ENCODE data around the gene PSMB7.
"Not testable (repeated sequence)": the region's sequence is repeated elsewhere in the genome, so short reads cannot be mapped to it uniquely, and the experiment has no call there.

The PSMB7 gene

DNA sequence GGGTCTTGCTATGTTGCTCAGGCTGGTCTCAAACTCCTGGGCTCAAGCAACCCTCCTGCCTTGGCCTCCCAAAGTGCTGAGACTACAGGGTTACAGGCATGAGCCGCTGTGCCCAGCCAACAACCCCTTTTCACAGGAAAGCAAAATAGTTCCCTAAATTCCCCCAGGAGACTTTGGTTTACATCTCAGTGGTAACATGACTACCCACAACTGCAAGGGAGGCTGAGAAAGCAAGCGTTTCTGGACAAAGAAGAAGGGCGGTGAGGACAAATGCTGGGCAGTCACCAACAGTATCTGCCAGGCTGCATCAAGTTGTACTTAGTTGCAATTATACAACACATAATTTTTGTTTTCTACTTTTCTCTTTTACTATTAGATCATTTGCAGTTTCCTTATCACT, 27.6 kb upstream of the PSMB7 start:
- DNase-seq, result no peak

DNA sequence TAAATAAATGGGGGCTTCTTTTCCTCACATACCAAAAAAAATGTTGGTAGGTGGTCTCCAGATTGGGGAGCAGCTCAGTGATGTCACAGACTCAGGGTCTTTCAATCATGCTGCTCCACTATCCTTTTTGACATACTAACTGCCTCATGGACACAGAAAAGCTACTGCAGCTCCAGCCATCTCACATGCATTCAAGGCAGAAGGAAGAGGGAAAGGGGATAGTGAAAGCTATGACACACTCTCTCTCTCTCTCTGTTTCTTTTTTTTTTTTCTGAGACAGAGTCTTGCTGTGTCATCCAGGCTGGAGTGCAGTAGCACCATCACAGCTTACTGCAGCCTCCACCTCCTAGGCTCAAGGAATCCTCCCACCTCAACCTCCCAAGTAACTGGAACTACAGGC, 27.1 kb upstream of the PSMB7 start:
- no peak for DNase-seq

DNA sequence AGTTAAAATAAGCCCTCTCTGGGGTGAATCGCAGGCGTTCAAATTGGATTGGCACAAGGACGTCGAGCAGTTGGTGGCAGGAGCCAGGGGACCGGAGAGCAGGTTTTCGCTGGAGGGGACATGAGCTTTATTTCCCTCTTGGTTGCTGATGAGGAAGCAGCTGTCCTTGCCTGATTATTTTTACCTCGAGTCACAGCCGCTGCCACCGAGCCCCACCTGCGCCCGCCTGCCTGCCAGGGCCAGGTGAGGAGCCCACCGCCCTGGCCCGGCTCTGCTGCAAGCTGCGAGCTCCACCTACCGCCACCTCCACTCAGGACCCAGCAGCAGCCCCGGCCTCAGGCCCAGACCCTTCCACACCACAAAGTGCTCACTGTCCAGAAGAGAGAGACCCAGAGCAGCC, 26.0 kb upstream of the PSMB7 start:
- no peak for DNase-seq

DNA sequence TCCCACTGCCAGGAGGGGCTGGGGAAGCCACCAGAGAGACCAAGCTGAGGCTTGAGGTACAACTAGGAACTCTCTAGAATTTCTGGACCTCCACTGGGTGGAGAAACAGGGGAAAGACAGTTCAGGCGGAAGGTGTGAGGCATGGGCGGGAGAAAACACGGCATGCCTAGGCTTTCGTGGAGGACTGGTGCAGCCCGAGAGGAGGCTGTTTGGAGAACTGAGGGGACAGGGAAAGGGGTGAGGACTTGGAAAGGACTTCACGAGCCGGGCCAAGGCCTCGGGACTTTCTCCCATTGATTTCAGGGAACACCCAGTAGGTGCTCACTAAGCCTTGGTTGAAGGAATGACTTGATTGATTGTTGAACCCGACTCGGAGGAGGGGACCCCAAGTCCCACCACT, 25.5 kb upstream of the PSMB7 start:
- no peak for DNase-seq

DNA sequence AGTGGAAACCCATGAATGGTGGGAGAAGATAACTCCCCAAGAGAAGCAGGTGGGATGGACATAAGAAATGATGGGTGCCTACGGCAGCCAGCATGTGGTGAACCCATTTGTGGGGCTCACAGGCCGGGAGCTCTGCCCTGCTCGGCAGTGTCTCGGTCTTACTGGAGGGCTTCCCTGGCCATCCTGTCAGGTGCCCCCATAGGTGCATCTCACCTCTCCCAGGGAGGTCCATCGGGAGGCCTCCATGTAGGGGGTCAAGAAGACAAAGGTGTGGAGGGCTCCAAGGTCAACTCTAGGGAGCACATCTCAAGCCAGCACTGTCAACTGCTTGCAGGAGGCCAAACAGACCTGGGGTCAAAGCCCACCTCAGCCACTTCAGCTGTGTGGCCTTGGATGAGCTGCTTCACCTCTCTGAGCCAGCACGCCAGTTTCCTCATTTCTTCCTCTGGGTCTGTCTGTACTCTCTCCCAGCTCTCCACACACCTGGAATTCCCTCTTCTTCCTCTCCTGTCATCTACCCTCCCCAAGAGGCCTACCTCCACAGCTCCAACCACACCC, 24.5 kb upstream of the PSMB7 start:
- DNase-seq, result no peak

DNA sequence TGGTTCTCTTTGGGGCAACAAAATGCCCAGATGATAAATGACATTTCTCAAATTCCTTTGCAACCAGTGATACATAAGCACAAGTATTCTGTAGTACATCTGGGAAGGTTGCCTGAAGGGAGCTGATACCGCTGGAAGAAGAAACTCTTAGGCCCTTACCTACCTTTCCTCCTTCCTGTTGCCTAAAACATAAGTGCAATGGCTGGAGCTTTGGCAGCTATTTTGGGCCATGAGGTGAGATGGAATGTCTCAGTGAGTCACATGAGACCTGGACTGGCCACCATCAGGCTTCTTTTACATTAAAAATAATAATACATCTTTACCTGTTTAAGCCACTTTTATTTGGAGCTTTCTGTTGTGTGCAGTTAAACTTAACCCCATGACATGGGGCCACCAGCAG, 23.8 kb upstream of the PSMB7 start:
- DNase-seq, result no peak

DNA sequence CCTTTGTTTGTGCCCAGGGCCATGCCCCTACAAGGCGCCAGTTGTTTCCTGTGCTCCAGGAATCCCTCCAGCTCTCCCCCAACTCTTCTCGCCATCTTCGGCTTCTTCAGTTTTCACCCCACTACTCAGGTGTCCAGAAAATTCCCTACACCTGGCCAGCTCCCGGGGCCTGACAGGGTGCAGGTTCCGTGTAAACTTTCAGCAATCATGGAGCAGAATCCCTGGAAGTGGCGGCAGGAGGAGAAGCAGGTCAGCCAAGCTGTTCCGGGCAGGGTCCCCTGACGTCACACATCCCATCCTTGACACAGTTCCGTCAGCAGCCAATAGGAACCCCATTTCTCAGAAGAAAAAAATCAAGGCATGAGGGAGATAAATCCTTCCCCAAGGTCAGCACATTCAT, 22.8 kb upstream of the PSMB7 start:
- no peak for DNase-seq

DNA sequence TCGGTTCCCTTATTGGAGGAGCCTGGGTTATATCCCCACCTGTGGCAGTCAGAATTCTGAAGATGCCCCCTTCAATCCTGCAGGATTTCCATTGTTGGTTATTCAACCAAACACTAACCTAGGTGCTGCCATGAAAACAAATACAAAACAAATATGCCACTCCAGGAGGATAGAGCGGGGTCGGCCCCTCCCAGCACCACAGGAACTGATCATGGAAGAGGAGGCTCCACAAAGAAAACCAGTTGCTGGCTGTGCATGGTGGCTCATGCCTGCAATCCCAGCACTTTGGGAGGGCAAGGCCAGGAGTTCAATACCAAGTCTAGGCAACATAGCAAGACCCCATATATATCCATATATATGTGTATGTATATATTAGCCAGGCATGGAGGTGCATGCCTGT, 21.8 kb upstream of the PSMB7 start:
- no peak for DNase-seq

DNA sequence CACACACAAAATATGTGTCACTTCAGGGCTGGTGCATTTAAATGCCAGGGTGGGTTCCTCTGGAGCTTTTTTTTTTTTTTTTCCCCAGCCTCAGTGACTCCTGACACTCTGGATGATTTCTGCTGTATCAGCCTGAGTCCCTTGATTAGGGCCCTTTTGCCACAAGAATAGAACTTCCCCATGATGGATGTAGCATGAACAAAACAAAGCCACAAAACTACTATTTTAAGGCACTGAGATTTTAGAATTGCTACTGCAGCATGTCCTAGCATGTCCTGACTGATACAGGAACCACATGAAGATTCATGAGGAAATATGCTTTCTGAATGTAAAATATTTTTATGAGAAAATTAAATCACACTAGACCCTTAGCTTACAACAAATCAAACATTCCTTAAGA, 21.1 kb upstream of the PSMB7 start:
- DNase-seq, result no peak

DNA sequence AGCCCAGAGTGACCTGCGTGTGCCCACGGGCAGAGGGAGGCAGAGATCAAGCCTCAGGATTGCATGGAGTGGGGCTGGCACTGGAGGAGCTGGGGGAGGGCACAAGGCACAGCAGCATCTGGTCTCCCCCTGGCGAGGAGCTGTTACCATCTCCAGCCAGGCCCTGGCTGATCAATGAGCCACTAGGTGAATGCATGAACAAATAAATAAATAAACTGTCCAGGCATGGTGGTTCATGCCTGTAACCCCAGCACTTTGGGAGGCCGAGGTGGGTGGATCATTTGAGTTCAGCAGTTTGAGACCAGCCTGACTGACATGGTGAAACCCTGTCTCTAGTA, 14.3 kb upstream of the PSMB7 start:
- DNase-seq, result no peak

DNA sequence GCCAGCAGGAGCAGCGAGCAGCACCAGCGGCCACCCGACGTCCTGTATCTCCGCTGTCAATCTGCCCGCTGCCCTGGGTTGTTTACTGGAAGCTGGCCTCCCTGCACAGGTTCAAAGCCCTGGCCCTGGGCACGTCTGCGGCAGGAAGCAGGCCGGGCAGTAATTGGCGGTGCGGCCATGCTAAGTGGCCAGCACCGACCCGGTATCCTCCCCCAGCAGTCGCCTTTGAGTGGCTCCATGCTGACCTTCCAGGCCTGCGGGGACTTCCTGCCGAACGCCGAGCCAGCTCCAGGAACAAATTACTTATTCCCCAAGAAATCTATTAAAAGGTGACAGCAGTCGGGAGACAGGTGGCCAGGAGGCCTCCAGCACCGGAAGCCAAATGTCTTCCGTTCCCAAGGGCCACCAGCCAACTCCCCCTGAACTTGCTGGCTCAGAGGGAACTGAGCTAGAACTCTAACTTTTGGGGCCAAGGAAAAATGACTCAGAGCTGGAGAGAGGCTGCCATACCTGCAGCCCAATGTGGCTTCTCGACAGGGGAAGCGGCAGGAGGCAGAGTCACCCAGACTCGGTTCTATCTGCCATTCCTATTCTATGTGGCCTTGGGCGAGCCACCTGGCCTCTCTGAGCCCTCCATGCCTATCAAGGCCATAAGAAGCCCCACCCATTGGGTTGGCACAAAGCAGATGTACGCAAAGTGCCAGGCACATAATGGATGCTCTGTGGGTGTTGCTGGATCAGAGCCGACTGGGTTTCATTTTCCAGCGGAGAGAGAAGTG, 13.7 kb upstream of the PSMB7 start:
- no peak for DNase-seq

DNA sequence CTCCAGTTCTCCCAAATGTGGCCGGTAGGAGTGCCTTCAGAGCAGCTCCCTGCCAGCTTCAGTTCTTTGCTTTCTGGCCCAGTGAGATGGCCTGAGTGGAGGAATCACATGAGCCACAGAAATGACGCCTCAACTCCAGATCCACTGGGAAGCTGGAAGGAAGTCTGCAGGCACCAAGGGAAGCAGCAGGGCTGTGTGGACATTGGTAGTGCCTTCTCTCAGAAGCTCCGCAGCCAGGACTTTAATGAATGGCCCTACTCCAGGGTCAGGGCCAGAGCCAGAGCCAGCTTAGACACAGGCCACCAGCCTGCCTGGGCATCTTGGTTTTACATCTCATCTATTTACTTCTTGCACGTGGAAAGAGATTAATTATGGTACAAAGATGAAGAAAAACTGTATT, 12.0 kb upstream of the PSMB7 start:
- no peak for DNase-seq

DNA sequence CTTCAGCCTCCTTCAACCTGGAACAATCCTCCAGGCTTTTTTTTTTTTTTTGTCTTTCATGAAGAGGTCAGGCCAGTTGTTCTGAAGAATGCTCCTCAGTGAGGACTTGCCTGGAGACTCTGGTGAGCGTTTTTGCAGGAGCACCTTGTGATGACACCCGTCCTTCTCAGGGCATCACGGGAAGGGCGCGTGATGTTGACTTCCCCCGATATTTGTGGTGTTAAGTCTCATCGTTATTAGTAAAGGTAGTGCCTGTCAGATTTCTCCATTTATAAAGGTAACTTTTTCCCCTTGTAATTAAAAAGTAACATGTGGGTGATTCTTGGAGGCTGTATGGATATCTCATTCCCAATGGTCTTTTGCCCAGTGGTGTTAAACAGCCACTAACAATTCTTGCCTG, 11.1 kb upstream of the PSMB7 start:
- no peak for DNase-seq

DNA sequence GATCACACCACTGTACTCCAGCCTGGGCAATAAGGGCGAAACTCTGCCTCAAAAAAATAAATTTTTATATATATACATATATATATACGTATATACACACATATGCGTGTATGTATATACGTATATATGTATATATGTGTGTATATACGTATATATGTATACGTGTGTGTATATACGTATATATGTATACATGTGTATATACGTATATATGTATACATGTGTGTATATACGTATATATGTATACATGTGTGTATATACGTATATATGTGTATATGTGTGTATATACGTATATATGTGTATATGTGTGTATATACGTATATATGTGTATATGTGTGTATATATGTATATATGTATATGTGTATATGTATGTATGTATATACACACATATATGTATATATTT, 10.5 kb upstream of the PSMB7 start:
- DNase-seq, result not testable (repeated sequence)

DNA sequence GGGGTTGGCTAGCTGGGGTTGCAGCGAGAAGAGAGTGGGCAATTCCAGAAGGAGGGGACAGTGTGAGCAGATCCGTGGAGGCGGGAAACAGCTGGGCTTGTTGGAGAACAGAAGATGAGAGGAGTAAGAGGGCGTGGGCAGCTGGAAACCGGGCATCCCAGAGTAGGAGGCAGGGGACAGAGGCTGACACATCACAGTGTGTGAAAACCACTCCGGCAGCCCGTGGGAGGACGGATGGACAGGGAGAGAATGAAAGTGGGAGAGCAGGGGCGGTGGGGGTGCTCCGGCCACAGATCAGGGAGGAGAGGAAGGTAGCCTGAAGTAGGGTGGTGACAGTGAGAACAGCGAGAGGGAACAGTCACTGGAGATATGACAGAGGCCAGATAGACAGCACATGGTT, 8.3 kb upstream of the PSMB7 start:
- no peak for DNase-seq

DNA sequence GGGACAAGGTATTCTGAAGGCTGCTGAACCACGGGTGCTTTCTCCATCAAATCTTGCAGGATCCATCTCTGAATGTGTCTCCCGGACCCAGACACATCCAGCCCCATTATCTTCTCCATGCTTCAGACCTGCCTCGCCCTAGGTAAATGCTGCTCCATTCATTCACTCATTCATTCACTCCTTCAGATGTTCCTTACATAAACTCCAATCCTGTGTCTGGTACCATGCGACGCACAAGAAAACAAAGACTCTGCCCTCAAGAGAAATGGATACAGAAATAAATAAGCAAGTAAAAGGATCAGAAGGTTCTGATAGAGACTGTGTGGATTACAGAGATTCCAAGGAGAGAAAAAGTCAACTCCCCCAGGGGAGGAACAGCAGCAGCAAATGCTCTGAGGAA, 7.9 kb upstream of the PSMB7 start:
- DNase-seq, result no peak

DNA sequence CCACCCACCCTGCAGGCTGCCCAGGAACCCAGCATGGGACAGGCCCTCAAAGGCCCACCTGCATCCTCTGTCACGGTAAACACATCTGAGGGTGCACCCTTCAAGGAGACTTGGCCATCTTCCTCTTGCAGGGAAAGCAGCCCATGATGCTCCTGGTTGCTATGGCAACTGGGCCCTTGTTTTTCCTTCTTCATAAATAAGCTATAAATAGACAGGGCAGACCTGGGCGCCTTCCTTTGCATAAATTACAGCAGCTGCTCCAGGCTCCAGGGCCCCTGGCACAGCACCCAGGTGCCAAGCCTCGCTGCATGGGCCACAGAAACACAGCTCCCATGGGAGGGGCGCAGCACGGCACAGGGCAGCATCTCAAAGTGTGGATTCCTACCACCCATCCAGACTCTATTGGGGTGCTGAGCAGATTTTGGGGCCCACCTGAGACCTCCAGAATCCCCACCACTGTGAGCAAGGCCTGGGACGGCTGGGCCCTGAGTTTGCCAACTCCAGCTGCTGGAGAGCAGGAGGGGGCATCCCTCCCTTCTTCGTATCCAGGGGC, 5.8 kb upstream of the PSMB7 start:
- DNase-seq, result peak; percentile 85

DNA sequence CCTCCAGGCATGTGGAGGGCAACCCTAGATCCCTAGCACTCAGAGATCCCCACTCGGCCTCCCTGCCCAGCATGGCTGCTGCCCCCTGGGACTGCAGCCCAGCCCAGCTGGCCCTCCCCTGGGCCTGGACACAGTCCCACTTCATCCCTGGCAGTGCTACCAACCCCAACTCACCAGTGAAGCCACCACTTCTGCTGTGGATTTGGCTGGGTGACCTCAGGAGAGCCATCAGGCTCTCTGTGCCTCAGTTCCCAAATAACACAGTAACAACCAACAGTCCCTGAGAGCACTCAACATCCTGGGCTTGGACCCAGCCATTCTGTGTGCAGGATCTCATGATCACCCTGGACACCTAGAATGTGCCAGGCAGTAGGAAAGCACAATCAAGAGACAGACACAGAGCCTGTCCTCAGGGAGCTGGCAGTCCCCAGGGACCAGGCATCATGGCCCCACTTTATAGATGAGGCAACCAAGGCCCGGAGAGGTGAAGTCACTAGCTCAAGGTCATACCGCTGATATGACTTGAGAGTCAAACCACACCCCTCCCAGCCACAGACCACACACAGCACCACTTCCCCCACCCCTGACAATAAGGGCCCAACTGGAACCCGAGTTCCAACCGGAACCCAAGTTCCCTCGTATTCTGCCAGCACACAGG, 4.7 kb upstream of the PSMB7 start:
- DNase-seq, result no peak

DNA sequence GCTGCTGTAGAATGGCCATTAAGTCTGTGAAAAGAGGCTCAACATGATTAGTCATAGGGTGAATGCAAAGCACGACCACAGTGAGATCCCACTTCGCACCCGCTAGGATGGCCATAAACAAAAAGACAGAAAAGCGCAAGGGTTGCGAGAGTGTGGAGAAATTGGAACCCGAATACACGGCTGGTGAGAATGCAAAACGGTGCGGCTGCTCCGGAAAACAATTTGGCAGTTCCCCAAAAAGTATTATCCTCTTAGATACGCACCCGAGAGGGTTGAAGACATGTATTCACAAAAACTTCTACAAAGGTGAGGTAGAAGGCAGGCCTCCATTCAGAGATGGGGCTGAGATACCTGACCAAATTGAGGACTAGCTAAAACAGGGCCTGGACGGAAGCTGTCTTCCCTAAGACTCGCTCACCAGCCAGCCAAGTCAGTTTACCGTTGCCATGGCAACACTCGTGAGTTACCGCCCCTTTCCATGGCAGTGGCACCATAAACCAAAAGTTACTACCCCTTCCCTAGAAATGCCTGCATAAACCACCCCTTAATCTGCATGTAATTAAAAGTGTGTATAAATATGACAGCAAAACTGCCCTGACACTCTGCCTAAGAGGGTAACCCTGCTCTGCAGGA, 726 bp upstream of the PSMB7 start:
- no peak for DNase-seq

DNA sequence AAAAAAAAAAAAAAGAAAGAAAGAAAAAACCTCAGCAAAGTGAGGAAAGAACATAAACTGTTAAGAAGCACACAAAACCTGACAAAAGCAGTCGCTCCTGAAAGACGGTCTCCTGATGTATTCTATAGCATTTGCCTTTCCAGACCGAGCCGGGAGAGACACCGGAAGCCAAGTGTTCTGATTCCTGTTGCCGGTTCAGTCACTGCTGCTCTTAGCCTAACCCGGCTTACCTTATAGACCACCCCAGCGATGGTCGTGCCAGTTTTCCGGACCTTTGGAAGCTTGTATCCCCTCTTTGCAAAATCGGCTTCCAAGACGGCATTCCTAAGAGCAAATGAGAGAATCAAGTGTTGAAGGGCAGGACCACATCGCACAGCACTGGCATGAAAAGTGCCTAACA, 630 bp downstream of the PSMB7 start:
- DNase-seq, result no peak

DNA sequence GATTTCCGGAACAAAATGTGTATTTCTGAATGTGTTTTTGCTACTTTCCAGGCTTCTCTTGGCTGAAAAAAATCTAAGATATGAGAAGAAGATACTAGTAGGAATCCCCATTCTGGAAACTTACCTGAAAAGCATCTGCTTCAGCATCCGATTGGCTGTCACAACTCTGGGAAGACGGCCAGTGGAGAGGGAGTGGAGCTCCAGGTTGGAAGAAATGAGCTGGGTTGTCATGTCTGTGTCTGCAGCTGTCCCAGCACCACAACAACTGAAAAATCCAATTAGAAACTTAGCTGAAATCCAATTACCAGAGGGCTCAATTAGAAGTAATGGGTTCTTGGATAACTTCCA, 3.0 kb downstream of the PSMB7 start:
- DNase-seq, result no peak

DNA sequence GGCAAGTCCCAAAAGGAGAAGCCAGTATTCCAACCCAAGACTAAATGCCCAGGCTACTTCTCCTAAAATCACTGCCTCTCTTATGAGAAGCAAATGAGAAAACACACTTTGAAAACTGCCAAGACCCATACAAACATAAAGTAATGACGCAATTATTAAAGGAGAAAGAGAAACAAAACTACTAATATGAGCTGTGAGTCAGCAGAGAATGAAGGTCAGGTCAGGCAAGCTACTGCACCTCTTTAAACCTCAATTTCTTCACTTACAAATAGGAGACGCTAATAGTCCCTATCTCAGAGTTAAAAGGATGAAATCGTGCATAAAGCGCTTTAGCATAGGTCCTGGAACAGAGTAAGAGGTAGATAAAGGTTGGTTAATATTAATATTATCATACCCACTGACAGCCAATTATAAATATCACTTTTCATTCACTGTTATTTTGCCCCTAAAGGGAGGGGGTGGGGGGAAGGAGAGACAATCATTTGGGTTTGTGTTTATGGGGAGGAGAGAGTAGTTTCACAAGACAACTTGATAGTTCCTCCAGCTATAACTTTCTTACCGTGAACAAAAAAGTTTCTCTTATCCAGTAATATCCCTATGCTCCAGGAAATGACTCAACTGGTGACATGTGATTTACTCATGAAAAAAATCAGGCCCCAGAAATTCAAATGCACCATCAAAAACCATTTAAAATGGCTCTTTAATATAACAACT, 3.6 kb downstream of the PSMB7 start:
- no peak for DNase-seq

DNA sequence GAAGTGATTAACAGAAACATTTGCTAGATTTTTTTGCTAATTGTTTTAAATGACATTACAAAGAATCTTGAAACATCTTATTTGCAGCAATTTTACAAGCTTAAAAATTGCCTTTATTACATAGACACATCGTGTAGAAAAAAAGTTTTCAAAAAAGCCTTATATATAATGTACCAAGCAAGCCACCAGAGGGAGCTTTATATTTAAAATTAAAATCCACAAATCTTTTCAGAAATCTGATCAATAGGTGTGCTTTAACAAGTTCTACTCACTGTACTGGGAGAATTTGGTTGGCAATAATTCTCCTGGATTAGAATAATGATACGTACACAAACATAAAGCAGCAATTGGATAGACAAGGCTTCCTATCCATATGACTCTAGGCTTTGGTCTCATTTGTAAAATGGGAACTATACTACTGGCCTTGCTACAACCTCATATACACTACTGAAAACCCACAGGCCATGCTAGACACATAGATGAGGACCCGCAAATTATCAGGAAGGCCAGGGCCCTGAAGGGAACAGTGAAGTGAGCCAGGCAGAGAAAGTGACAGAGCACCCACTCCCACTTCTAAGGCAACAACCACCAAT, 4.8 kb downstream of the PSMB7 start:
- no peak for DNase-seq

Measured in NCI-H1436 (cell line).